WERI-Rb-1 (cell line): ENCODE results near the gene DIRAS2.

Experiments
- DNase-seq: peaks from one replicate; pipeline ENCODE4 v3.0.0-alpha.2; 2020
- H3K27ac ChIP-seq: fragments of 250-450 bp; sonication (Bioruptor Pico); 2 replicates; pipeline ENCODE4 v1.5.1; 2020; ENCODE audit warnings: mild to moderate bottlenecking, moderate library complexity
- H3K27me3 ChIP-seq: fragments of 250-450 bp; sonication (Bioruptor Pico); 2 replicates; pipeline ENCODE4 v1.5.1; 2021; ENCODE audit warnings: mild to moderate bottlenecking, low read depth, moderate library complexity; ENCODE audit not compliant: insufficient read depth, severe bottlenecking
- H3K36me3 ChIP-seq: fragments of 250-450 bp; sonication (Bioruptor Pico); 2 replicates; pipeline ENCODE4 v1.5.1; 2020; ENCODE audit warnings: mild to moderate bottlenecking, moderate library complexity
- H3K4me3 ChIP-seq: 2 replicates; pipeline ENCODE4 v1.5.1; 2011; ENCODE audit warnings: low read depth, mild to moderate bottlenecking, control low read depth, low read length
- H3K9me3 ChIP-seq: fragments of 250-450 bp; sonication (Bioruptor Pico); 2 replicates; pipeline ENCODE4 v1.5.1; 2021; ENCODE audit warnings: mild to moderate bottlenecking, moderate library complexity; ENCODE audit not compliant: severe bottlenecking
- CTCF ChIP-seq: IDR thresholded peaks from 2 replicates; pipeline ENCODE4 v1.5.1; 2011; ENCODE audit warnings: low read depth, mild to moderate bottlenecking, control low read depth, inconsistent platforms, low read length

The DIRAS2 gene

GRCh38 chr9:90612957-90613356 lies 29.7 kb downstream of the DIRAS2 start:
- Histone ChIP-seq H3K36me3 (peaks cover 13% of the 10 kb centered on the region), H3K27me3 (no peaks in the 10 kb centered on the region), H3K4me3 (no peak overlapping the region), H3K9me3 (no peaks in the 10 kb centered on the region), H3K27ac (no peak overlapping the region)
- no peak for TF ChIP-seq CTCF
- no peak for DNase-seq

- peaks cover 13% of the 10 kb centered on the region for H3K36me3 ChIP-seq
- DNase-seq = no peak
- TF ChIP-seq CTCF = no peak
- H3K27ac ChIP-seq = no peak overlapping the region
- no peaks in the 10 kb centered on the region for H3K27me3 ChIP-seq
- no peaks in the 10 kb centered on the region for H3K9me3 ChIP-seq
- H3K4me3 ChIP-seq = no peak overlapping the region
These were observed 31.1 kb downstream of the DIRAS2 start for GRCh38 chr9:90611568-90611967.

GRCh38 chr9:90611121-90611520 lies 31.5 kb downstream of the DIRAS2 start:
- Histone ChIP-seq H3K4me3 (no peak overlapping the region), H3K36me3 (peaks cover 13% of the 10 kb centered on the region), H3K27ac (no peak overlapping the region), H3K27me3 (no peaks in the 10 kb centered on the region), H3K9me3 (no peaks in the 10 kb centered on the region)
- no peak for DNase-seq
- no peak for TF ChIP-seq CTCF

GRCh38 chr9:90607701-90608516 lies 34.7 kb downstream of the DIRAS2 start:
- H3K9me3 ChIP-seq = no peaks in the 10 kb centered on the region
- no peak overlapping the region for H3K27ac ChIP-seq
- H3K27me3 ChIP-seq = no peaks in the 10 kb centered on the region
- H3K36me3 ChIP-seq = peaks cover 10% of the 10 kb centered on the region
- no peak for TF ChIP-seq CTCF
- DNase-seq = no peak
- no peak overlapping the region for H3K4me3 ChIP-seq

- no peaks in the 10 kb centered on the region for H3K9me3 ChIP-seq
- no peaks in the 10 kb centered on the region for H3K27me3 ChIP-seq
- no peak overlapping the region for H3K4me3 ChIP-seq
- no peak overlapping the region for H3K27ac ChIP-seq
- no peaks in the 10 kb centered on the region for H3K36me3 ChIP-seq
- DNase-seq = peak; percentile 29
- TF ChIP-seq CTCF = no peak
These were observed 42.6 kb downstream of the DIRAS2 start for GRCh38 chr9:90600029-90600428.

- H3K4me3 ChIP-seq = no peak overlapping the region
- H3K27ac ChIP-seq = no peak overlapping the region
- H3K9me3 ChIP-seq = no peaks in the 10 kb centered on the region
- DNase-seq = no peak
- TF ChIP-seq CTCF = no peak
- no peaks in the 10 kb centered on the region for H3K27me3 ChIP-seq
- no peaks in the 10 kb centered on the region for H3K36me3 ChIP-seq
These were observed 44.4 kb downstream of the DIRAS2 start for GRCh38 chr9:90598191-90598590.
